ENCODE measurements around the gene ATP4B.

DNA sequence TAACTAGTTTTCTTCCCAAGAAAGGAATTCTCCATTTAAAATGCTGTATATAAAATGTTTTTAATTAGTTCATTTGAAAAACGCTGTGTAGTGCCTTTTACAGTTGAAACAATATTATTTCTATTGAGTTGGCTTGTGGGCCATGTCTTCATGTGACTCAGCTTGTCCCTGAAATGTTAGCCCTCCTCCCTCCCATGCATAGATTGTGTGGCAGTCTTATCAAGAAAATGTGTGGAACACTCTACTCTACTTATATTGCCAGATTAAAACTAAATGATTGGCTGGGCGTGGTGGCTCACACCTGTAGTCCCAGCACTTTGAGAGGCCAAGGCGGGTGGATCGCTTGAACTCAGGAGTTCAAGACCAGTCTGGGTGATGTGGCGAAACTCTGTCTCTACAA is 40.0 kb downstream of the ATP4B start:
- no peak for TF ChIP-seq EZH2phosphoT487 (IDR thresholded peaks at IDR 0.05; ENCODE audit: insufficient read depth, low read depth)
- no peak for TF ChIP-seq EZH2 (IDR thresholded peaks at IDR 0.05; ENCODE audit: insufficient read depth, poor library complexity, severe bottlenecking)

Measured in GM23248 (cell line).